Stimulated activated CD4-positive, alpha-beta T cell treated with anti-CD3 and anti-CD28 coated beads, TNF-alpha, amount 100 ng/mL, for 1 hour (primary cell): ENCODE measurements around the gene OGFR.
A peak's percentile ranks its signal among the peaks of the same experiment; 100 is the strongest.

Experiments used
- DNase-seq, 3 donors: peaks; one replicate each; pipeline ENCODE4 v3.0.0-alpha.2; 2020; ENCODE audit warnings: low read depth in 3 of 3, low spot score in 1 of 3

OGFR gene

GRCh38 chr20:62824476-62825332 lies 20.1 kb downstream of the OGFR start:
- peak in 1 of 3 donors; percentile 11 for DNase-seq

- no peak for DNase-seq
Measured at GRCh38 chr20:62825333-62825985, 20.8 kb downstream of the OGFR start.

- no peak for DNase-seq
Measured at GRCh38 chr20:62825986-62826645, 21.5 kb downstream of the OGFR start.

GRCh38 chr20:62826646-62827310 lies 22.1 kb downstream of the OGFR start:
- no peak for DNase-seq

GRCh38 chr20:62827311-62828038 lies 22.8 kb downstream of the OGFR start:
- DNase-seq = no peak

GRCh38 chr20:62828051-62828450 lies 23.4 kb downstream of the OGFR start:
- DNase-seq = no peak

- no peak for DNase-seq
Measured at GRCh38 chr20:62828511-62829230, 24.0 kb downstream of the OGFR start.

GRCh38 chr20:62829231-62830230 lies 24.9 kb downstream of the OGFR start:
- DNase-seq = no peak

- DNase-seq = no peak
Measured at GRCh38 chr20:62830251-62830650, 25.6 kb downstream of the OGFR start.

- no peak for DNase-seq
Measured at GRCh38 chr20:62830821-62831220, 26.2 kb downstream of the OGFR start.

- DNase-seq = no peak
Measured at GRCh38 chr20:62831361-62831788, 26.7 kb downstream of the OGFR start.

- no peak for DNase-seq
Measured at GRCh38 chr20:62831854-62832211, 27.2 kb downstream of the OGFR start.

- no peak for DNase-seq
Measured at GRCh38 chr20:62832212-62832922, 27.7 kb downstream of the OGFR start.

- no peak for DNase-seq
Measured at GRCh38 chr20:62832951-62833391, 28.3 kb downstream of the OGFR start.

- no peak for DNase-seq
Measured at GRCh38 chr20:62834967-62835730, 30.5 kb downstream of the OGFR start.

- DNase-seq = no peak
Measured at GRCh38 chr20:62835931-62836861, 31.6 kb downstream of the OGFR start.
